ENCODE data around the gene CDKN2B. TPM values are rescaled to one million over a fixed set of nuclear protein-coding genes. Genes with fewer than 3 reads are reported as not detected.

The CDKN2B gene
- total RNA-seq, 4 donors from 2014 or later = 0.83 to 11.8 (median 2.9) TPM

- Histone ChIP-seq H3K27me3 (peaks cover 33 to 100% of the 10 kb centered on the region in 2 donors), H3K9me3 (peaks cover 0 to 3% of the 10 kb centered on the region in 2 donors), H3K4me3 (no peak overlapping the region), H3K36me3 (no peaks in the 10 kb centered on the region), H3K27ac (no peak overlapping the region), H3K4me1 (peaks cover 0 to 13% of the 10 kb centered on the region in 2 donors)
- intact Hi-C loops (cut with DNase I; ENCODE audit: low total_unique reads) = no loop called here
- no peak for TF ChIP-seq CTCF (IDR thresholded peaks at IDR 0.05)
- no peak for TF ChIP-seq POLR2A (IDR thresholded peaks at IDR 0.05)
- no peak for DNase-seq
Measured at GRCh38 chr9:21969951-21970799, 38.9 kb downstream of the CDKN2B start.

- intact Hi-C loops (cut with DNase I; ENCODE audit: low total_unique reads) = no loop called here
- no peak for DNase-seq
- no peak overlapping the region for H3K4me3 ChIP-seq
- peaks cover 0 to 3% of the 10 kb centered on the region in 2 donors for H3K9me3 ChIP-seq
- H3K36me3 ChIP-seq = no peaks in the 10 kb centered on the region
- H3K27me3 ChIP-seq = peaks cover 31 to 100% of the 10 kb centered on the region in 2 donors
- H3K27ac ChIP-seq = no peak overlapping the region
- peaks cover 0 to 7% of the 10 kb centered on the region in 2 donors for H3K4me1 ChIP-seq
- no peak for TF ChIP-seq CTCF (IDR thresholded peaks at IDR 0.05)
- no peak for TF ChIP-seq POLR2A (IDR thresholded peaks at IDR 0.05)
Measured at GRCh38 chr9:21969011-21969940, 39.8 kb downstream of the CDKN2B start.

GRCh38 chr9:21968331-21969010 is 40.6 kb downstream of the CDKN2B start:
- DNase-seq = no peak
- intact Hi-C loops (cut with DNase I; ENCODE audit: low total_unique reads) = no loop called here
- Histone ChIP-seq H3K4me1 (peaks cover 0 to 4% of the 10 kb centered on the region in 2 donors), H3K27ac (no peak overlapping the region), H3K4me3 (no peak overlapping the region), H3K27me3 (peaks cover 24 to 99% of the 10 kb centered on the region in 2 donors), H3K36me3 (no peaks in the 10 kb centered on the region), H3K9me3 (peaks cover 0 to 3% of the 10 kb centered on the region in 2 donors)
- TF ChIP-seq CTCF (IDR thresholded peaks at IDR 0.05) (no peak), POLR2A (IDR thresholded peaks at IDR 0.05) (no peak)

- H3K36me3 ChIP-seq = no peaks in the 10 kb centered on the region
- DNase-seq = no peak
- H3K4me1 ChIP-seq = peaks cover 0 to 4% of the 10 kb centered on the region in 2 donors
- intact Hi-C loops (cut with DNase I; ENCODE audit: low total_unique reads) = no loop called here
- no peak for TF ChIP-seq POLR2A (IDR thresholded peaks at IDR 0.05)
- no peak for TF ChIP-seq CTCF (IDR thresholded peaks at IDR 0.05)
- H3K27me3 ChIP-seq = peaks cover 22 to 93% of the 10 kb centered on the region in 2 donors
- H3K27ac ChIP-seq = no peak overlapping the region
- no peaks in the 10 kb centered on the region for H3K9me3 ChIP-seq
- H3K4me3 ChIP-seq = no peak overlapping the region
Measured at GRCh38 chr9:21967702-21968101, 41.4 kb downstream of the CDKN2B start.
